HG02642 (cell line): ENCODE data around the gene ERC2.
"Not testable (repeated sequence)": the region's sequence is repeated elsewhere in the genome, so short reads cannot be mapped to it uniquely, and the experiment has no call there.

Experiments used
- ATAC-seq: cut with Tn5 transposase; IDR thresholded peaks from one replicate; pipeline ENCODE4 v1.9.1; 2021; ENCODE audit warnings: mild to moderate bottlenecking; ENCODE audit not compliant: unreplicated experiment, poor library complexity

The ERC2 gene

DNA sequence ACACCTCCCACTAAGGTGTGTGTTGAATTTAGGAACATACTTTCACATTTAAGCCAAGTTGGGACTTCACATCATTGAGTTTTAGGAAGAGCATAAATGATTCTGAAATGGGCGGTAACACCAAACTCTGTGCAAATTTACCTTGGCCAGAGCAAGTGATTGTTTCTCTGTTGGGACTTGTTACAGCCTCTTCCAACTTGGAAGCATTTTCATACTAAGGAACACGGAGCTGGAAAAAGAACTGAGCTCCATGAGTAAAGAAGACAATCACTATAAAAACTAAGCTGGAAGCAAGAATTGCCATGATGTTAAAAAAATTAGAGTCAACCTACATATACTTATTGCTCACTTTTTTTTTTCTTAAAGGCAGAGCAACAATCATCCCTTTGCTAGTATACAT lies 371.3 kb downstream of the ERC2 start:
- ATAC-seq, result no peak

- ATAC-seq, result no peak
Measured at GRCh38 chr3:56094170-56094569, 374.1 kb downstream of the ERC2 start.

GRCh38 chr3:56089739-56090138 lies 378.5 kb downstream of the ERC2 start:
- no peak for ATAC-seq

DNA sequence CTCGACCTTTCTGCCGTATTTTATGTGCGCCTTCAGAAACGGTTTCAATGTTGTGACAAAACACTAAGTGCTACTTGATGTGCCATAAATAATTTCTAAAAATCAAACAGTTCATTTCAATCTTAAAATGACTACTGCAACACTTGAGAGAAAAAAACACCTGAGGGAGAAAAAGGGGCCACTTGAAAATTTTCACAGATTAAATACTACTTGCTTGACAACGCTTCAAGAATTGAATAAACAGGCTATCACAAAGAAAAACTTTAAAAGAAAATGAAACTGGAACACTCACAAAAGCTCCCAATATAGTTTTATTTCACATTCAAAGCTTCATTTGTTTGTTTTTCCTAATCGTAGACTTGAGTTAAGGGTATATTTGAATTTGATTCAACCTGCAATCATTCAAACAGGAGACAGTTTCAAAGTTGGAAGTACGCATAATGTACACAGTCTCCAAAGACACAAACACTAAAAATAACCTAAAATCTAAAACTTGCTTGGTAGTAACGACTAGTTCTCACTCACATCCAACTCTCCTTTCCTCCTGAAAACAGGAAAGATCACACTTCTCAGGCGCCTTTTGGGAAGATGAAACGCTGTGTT lies 380.7 kb downstream of the ERC2 start:
- no peak for ATAC-seq

- ATAC-seq, result no peak
Measured at GRCh38 chr3:56086355-56086754, 381.9 kb downstream of the ERC2 start.

- ATAC-seq, result no peak
Measured at GRCh38 chr3:56081246-56081645, 387.0 kb downstream of the ERC2 start.

GRCh38 chr3:56076746-56077145 lies 391.5 kb downstream of the ERC2 start:
- no peak for ATAC-seq

- no peak for ATAC-seq
Measured at GRCh38 chr3:56075089-56075488, 393.2 kb downstream of the ERC2 start.

DNA sequence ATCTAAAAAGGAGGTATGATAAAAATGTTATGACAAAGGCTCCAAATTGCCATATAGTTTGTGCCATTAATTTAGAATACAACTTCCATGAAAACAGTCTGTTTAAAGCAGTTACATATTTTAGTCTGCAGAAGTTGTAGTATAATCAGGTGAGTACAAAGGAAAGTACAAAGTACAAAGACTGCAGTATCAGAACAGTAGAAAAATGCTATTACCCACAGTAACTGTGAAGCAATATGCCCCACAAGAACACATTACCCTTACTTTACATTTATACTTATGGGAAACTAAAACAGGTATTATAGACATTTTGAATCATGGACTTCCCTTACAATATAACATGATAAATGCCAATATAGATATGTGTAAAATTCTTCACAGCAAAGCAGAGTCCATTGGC lies 398.5 kb downstream of the ERC2 start:
- ATAC-seq, result no peak

- ATAC-seq, result not testable (repeated sequence)
Measured at GRCh38 chr3:56066405-56066804, 401.9 kb downstream of the ERC2 start.

GRCh38 chr3:56064684-56065083 lies 403.6 kb downstream of the ERC2 start:
- ATAC-seq, result no peak

DNA sequence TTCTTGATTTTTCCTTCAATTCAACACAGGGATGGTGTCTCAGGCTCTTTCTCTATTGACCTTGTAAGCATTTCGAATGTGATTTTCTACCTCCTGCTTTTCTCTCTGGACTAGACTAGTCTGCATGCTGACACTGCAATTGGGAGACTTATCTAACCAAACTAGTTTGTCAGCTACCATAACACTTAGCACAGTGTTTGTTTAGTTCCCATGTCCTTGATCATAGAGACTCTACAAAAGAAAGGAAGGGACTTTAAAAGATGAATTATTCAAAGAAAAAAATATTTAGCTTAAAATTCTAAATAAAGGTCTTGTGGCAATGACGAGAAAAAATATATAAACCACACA lies 407.0 kb downstream of the ERC2 start:
- ATAC-seq, result no peak

GRCh38 chr3:56060521-56061278 lies 407.6 kb downstream of the ERC2 start:
- ATAC-seq, result no peak

GRCh38 chr3:56059731-56060130 lies 408.5 kb downstream of the ERC2 start:
- ATAC-seq, result no peak

DNA sequence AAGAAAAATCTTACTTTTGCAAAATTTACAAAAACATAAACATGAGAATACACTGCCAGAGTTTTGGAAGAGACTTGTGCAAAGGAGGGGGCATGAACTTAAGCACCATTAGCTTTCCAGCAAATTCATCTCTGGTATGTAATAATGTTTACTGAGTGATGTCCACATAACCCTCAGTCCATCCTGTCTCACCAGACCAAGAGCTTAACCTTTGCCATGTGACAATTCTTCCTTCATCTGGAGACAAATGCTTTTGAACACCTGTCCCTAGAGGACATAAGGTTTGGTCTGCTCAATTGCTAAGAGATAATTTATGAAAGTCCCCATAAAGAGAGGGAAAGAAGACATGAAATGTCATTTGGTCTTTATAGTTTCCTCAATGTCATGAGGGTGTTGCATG lies 412.3 kb downstream of the ERC2 start:
- no peak for ATAC-seq

DNA sequence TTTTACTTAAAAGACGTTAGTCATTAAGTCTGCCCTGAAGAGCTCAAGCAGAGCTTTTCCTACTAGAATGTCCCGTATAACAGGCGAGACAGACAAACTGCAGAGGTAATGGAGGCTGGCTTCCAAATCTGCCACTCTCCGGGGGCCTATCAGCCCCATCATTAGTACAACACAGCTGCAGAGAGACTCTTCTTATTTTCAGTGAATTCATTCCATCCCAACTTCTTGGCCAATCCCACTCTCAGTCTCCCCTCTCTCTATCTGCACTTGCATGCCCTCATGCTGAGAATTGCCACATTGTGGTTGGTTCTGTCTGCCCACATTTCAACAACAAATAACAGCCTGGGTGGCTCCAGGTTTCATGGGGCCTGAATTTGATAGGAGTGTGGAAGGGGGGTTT lies 412.7 kb downstream of the ERC2 start:
- ATAC-seq, result no peak

DNA sequence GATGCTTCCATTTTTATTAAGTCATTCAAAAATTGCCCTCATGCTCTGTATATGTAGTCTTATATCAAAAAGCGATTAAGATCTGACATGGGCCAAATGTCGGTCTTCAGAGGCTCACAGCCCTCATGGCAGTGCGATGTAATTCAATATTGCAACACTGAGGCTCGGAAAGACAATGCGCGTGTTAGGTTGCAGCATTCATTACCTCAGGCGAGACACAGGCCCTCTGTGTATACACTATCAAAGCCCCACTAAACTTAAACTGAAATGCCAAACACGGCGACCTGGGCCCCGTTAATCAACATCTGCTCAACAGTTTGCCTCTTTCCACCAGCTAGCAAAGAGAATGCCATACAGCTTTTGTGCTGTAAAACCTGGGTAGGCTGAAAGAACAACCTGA lies 413.4 kb downstream of the ERC2 start:
- ATAC-seq, result no peak

- ATAC-seq, result no peak
Measured at GRCh38 chr3:56053727-56054126, 414.5 kb downstream of the ERC2 start.

DNA sequence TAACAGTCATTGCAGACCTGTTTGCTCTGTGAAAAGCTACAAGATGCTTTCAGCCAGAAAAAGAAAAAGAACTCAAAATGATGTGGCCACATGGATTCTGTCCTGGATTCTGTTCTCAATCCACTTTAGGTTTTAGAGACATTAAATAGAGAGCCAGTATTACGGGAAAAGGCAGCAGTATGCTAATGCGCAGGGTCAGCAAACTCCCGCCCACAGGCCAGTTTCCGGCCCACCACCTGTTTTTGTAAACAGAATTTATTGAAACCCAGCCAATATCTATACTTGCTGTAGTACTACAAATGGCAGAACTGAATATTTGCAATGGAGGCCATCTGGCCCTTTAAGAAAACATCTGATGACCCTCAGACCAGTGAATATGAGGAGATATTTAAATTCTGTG lies 416.1 kb downstream of the ERC2 start:
- ATAC-seq, result no peak

DNA sequence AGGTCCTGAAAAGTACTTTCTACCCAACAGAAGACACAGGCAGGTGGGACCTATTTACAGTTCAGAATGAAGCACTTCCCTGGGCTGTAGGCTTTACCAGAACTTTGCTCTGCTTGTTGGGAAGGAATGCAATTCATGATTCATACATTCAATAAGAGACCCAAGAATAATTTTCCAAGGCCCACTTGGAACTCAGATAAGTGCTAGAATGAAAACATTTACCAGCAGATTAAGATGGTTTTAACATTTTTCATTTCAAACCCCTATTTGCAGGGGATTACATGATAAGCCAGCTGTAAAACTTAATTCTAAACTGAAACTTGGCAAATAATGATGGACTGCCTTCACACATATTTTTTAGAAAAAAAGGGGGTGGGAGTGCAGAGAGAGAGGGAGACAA lies 417.2 kb downstream of the ERC2 start:
- ATAC-seq, result no peak

DNA sequence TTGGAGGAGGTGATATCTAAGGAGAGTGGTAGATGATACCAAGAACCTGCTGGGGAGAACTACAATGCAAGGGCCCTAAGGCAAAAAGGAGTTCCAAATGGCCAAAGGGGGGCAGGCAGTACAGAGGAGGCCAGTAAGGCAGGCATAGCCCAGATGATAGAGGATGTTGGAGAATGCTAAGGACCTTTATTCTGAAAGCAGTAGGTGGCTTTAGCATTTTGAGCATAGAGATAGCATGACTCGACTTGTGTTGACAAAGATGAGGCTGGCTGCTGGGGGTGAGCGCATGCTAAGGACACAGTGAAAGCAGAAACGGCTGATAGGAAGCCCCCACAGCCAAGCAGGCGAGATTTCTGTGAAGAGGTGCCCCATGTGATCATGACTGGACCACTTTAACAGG lies 419.3 kb downstream of the ERC2 start:
- ATAC-seq, result no peak

GRCh38 chr3:56048331-56048730 lies 419.9 kb downstream of the ERC2 start:
- no peak for ATAC-seq
